Transverse colon (tissue), 4 donors: ENCODE results near the gene CAMTA1. TPM values are rescaled to one million over a fixed set of nuclear protein-coding genes. Genes with fewer than 3 reads are reported as not detected.

Experiments
- DNase-seq: peaks from one replicate; pipeline ENCODE4 v3.0.0-alpha.2; 2019
- H3K27ac ChIP-seq, 4 donors: fragments of 200-600 bp; sonication (generic); 2 replicates each; pipeline ENCODE4 v1.5.1; 2016 to 2018; ENCODE audit warnings: inconsistent platforms in 4 of 4
- H3K27me3 ChIP-seq: fragments of 200-600 bp; sonication (generic); 2 replicates; pipeline ENCODE4 v1.5.1; 2017; ENCODE audit warnings: inconsistent platforms
- H3K36me3 ChIP-seq, 4 donors: fragments of 200-600 bp; sonication (generic); 2 replicates each; pipeline ENCODE4 v1.5.1; 2017 to 2019; ENCODE audit warnings: inconsistent platforms in 4 of 4
- H3K4me1 ChIP-seq, 4 donors: fragments of 200-600 bp; sonication (generic); 2 replicates each; pipeline ENCODE4 v1.5.1; 2017 to 2020; ENCODE audit warnings: inconsistent platforms in 4 of 4
- H3K4me3 ChIP-seq, 4 donors: fragments of 200-600 bp; sonication (generic); 1 replicate in 1 of 4; 2 replicates in 3 of 4; pipeline versions ENCODE4 v1.5.1 to v1.6.1; 2017 to 2019; ENCODE audit warnings: inconsistent platforms in 4 of 4
- H3K9me3 ChIP-seq, 2 donors: fragments of 200-600 bp; sonication (generic); 2 replicates each; pipeline ENCODE4 v1.5.1; 2017 to 2019; ENCODE audit warnings: inconsistent platforms in 2 of 2
- EP300 ChIP-seq: sonication (generic); formaldehyde crosslinking; IDR thresholded peaks from one replicate; pipeline ENCODE4 v1.6.1; 2017; ENCODE audit warnings: antibody characterized with exemption, low read depth
- POLR2A ChIP-seq: fragments of 450-650 bp; IDR thresholded peaks from one replicate; pipeline ENCODE4 v1.6.1; 2016; ENCODE audit warnings: antibody characterized with exemption, mild to moderate bottlenecking, moderate library complexity
- POLR2AphosphoS5 ChIP-seq, 3 donors: sonication (generic); formaldehyde crosslinking; IDR thresholded peaks; one replicate each; pipeline ENCODE4 v1.6.1; 2016; ENCODE audit warnings: antibody characterized with exemption in 3 of 3
- WGBS, 2 donors: methylation state at CpG; one replicate each; pipeline ENCODE4 v1.1.5; 2018; ENCODE audit warnings: low coverage in 1 of 2; 5-methylcytosine and 5-hydroxymethylcytosine counted together
- in situ Hi-C, 4 donors: fragments of 200-750 bp; cut with MboI; loops; one replicate each; pipeline versions ENCODE4 v1.15.0 to v1.15.1; 2017; ENCODE audit warnings: low sequenced_read_pairs in 3 of 4, low pct_ligation_motif_present in 1 of 4, low pct_unique_long_range_greater_than_20kb in 1 of 4
- intact Hi-C: fragments of 100-400 bp; cut with DNase I; formaldehyde crosslinking; loops from one replicate; pipeline ENCODE4 v1.15.1; 2023; ENCODE audit warnings: low total_unique reads
- total RNA-seq, 4 donors: library from RNA; depleted of rRNA; stranded (reverse); fragments of >200 nt; gene quantifications; one replicate each; pipeline ENCODE4 v1.1.0, GENCODE V29; 2016
- TF ChIP-seq, protein P1 (sequence below), 5 experiments: fragments of 200-600 bp in 3 of 5; fragments of 450-650 bp in 2 of 5; sonication (generic) in 3 of 5; IDR thresholded peaks; 1 replicate in 2 of 5; 2 replicates in 3 of 5; pipeline ENCODE4 v1.5.1; 2016 to 2017; ENCODE audit warnings: antibody characterized with exemption in 5 of 5, inconsistent platforms in 3 of 5, mild to moderate bottlenecking in 2 of 5, moderate library complexity in 1 of 5

The CAMTA1 gene
- total RNA-seq, 4 donors from 2014 or later: 93.8 to 268 (median 130) TPM

DNA sequence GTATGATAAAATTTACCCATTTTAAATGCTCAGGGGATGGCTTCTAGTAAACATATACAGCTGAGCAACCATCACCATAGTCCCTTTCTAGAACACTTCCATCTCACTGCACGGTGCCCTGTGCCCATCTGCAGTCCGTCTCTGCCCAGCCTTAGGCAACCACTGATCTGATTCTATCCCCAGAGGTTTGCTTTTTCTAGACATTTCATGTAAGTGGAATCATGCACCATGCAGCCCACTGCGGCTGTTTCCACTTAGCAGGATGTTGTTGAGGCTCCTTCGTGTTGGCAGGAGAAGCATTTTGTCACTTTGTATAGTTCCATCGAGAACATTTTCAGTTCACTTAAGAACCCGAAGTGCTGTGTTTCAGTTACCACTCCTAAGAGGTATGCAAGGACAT is 958.1 kb downstream of the CAMTA1 start:
- no peaks in the 10 kb centered on the region for H3K27me3 ChIP-seq
- TF ChIP-seq POLR2AphosphoS5 (IDR thresholded peaks at IDR 0.05) (no peak), EP300 (no peak), POLR2A (no peak)
- TF ChIP-seq, protein P1, sequence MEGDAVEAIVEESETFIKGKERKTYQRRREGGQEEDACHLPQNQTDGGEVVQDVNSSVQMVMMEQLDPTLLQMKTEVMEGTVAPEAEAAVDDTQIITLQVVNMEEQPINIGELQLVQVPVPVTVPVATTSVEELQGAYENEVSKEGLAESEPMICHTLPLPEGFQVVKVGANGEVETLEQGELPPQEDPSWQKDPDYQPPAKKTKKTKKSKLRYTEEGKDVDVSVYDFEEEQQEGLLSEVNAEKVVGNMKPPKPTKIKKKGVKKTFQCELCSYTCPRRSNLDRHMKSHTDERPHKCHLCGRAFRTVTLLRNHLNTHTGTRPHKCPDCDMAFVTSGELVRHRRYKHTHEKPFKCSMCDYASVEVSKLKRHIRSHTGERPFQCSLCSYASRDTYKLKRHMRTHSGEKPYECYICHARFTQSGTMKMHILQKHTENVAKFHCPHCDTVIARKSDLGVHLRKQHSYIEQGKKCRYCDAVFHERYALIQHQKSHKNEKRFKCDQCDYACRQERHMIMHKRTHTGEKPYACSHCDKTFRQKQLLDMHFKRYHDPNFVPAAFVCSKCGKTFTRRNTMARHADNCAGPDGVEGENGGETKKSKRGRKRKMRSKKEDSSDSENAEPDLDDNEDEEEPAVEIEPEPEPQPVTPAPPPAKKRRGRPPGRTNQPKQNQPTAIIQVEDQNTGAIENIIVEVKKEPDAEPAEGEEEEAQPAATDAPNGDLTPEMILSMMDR (IDR thresholded peaks at IDR 0.05): no peak
- no peak for DNase-seq
- WGBS, 2 donors: 85 to 86% methylated on average over 5 to 6 of the region's 6 CpGs
- no peaks in the 10 kb centered on the region for H3K9me3 ChIP-seq
- in situ Hi-C loops: loop anchor here in 2 of 4 donors (10.0 kb wide), 1 partner anchor 69 kb away; no protein-coding TSS in a partner anchor
- no peaks in the 10 kb centered on the region for H3K36me3 ChIP-seq
- no peaks in the 10 kb centered on the region for H3K4me1 ChIP-seq
- no peak overlapping the region for H3K4me3 ChIP-seq
- intact Hi-C loops: no loop called here
- H3K27ac ChIP-seq: no peak overlapping the region

DNA sequence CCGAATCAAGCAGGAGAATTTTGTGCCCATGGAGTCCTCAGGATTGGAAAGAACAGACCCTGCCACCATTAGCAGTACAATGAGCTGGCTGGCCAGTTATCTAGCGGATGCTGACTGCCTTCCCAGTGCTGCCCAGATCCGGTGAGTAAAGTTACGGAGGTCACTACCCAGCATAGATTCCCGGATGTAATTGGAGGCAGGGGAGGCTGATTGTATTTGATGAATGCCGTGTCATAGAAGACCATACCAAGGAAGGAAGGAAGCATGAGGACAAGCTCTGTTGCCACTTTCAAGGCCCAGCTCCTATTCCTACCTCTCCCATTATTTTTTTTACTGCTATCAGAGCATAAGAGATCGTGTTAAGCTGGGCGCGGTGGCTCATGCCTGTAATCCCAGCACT is 959.6 kb downstream of the CAMTA1 start:
- TF ChIP-seq POLR2A: no peak
- no peak for TF ChIP-seq POLR2AphosphoS5 (IDR thresholded peaks at IDR 0.05)
- no peak for TF ChIP-seq EP300
- TF ChIP-seq, protein P1 (IDR thresholded peaks at IDR 0.05): no peak
- H3K4me1 ChIP-seq: no peaks in the 10 kb centered on the region
- no peaks in the 10 kb centered on the region for H3K36me3 ChIP-seq
- no peaks in the 10 kb centered on the region for H3K9me3 ChIP-seq
- 91% methylated on average over 9 of the region's 9 CpGs; no CpG with 5 or more reads in 1 of the 2 donors for WGBS, 2 donors
- no peak overlapping the region for H3K27ac ChIP-seq
- no peak for DNase-seq
- in situ Hi-C loops: loop anchor here in 2 of 4 donors (10.0 kb wide), 1 partner anchor 70 kb away; no protein-coding TSS in a partner anchor
- no peaks in the 10 kb centered on the region for H3K27me3 ChIP-seq
- no peak overlapping the region for H3K4me3 ChIP-seq
- intact Hi-C loops: no loop called here

DNA sequence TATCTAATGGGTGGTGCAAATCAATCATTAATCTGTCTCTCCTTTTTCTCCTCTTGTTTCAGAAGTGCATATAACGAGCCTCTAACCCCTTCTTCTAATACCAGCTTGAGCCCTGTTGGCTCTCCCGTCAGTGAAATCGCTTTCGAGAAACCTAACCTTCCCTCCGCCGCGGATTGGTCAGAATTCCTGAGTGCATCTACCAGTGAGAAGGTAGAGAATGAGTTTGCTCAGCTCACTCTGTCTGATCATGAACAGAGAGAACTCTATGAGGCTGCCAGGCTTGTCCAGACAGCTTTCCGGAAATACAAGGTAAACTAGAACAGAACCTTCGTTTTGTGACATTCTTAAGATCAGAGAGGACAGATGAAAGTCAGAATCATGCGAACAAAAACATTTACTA is 960.5 kb downstream of the CAMTA1 start:
- Histone ChIP-seq H3K27me3 (no peaks in the 10 kb centered on the region), H3K4me3 (no peak overlapping the region), H3K4me1 (no peaks in the 10 kb centered on the region), H3K9me3 (no peaks in the 10 kb centered on the region), H3K27ac (no peak overlapping the region), H3K36me3 (no peaks in the 10 kb centered on the region)
- 90 to 97% methylated on average over 9 to 10 of the region's 10 CpGs for whole genome bisulfite sequencing, 2 donors
- no peak for DNase-seq
- intact Hi-C loops (no loop called here), in situ Hi-C loops (loop anchor here in 2 of 4 donors (10.0 kb wide), 1 partner anchor 71 kb away; no protein-coding TSS in a partner anchor)
- TF ChIP-seq POLR2A: no peak
- TF ChIP-seq POLR2AphosphoS5 (IDR thresholded peaks at IDR 0.05): no peak
- TF ChIP-seq EP300: no peak
- TF ChIP-seq, protein P1 (IDR thresholded peaks at IDR 0.05): no peak

DNA sequence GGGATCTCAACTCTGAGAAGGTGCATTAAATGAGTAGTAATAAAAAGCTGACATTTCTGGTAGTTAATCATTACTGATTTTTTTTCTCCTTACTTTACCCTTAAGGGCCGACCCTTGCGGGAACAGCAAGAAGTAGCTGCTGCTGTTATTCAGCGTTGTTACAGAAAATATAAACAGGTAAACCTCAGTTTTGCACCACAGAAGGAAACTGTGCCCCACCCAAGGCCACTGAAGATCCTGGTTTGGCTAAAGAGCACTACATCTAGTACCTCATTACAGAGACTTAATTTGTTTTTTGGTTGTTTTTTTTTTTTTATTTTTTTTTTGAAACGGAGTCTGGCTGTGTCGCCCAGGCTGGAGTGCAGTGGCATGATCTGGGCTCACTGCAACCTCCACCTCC is 962.4 kb downstream of the CAMTA1 start:
- Histone ChIP-seq H3K4me3 (no peak overlapping the region), H3K27me3 (no peaks in the 10 kb centered on the region), H3K9me3 (no peaks in the 10 kb centered on the region), H3K36me3 (no peaks in the 10 kb centered on the region), H3K27ac (no peak overlapping the region), H3K4me1 (peaks cover 0 to 4% (median 1%) of the 10 kb centered on the region in 4 donors)
- DNase-seq: no peak
- in situ Hi-C loops (loop anchor here in 2 of 4 donors (10.0 kb wide), 1 partner anchor 73 kb away; no protein-coding TSS in a partner anchor), intact Hi-C loops (no loop called here)
- WGBS, 2 donors: 75 to 80% methylated on average over 5 of the region's 5 CpGs
- no peak for TF ChIP-seq POLR2A
- TF ChIP-seq POLR2AphosphoS5 (IDR thresholded peaks at IDR 0.05): no peak
- TF ChIP-seq, protein P1 (IDR thresholded peaks at IDR 0.05): no peak
- no peak for TF ChIP-seq EP300
